Effector memory CD8-positive, alpha-beta T cell (primary cell): Measurements from ENCODE around the gene AARSD1.
"Not testable (repeated sequence)": the region's sequence is repeated elsewhere in the genome, so short reads cannot be mapped to it uniquely, and the experiment has no call there.

ENCODE experiments used
- ATAC-seq: fragments of 150-1000 bp; cut with Tn5 transposase; replicated peaks from 2 replicates; pipeline ENCODE4 v1.10.0; 2021; ENCODE audit warnings: mild to moderate bottlenecking, moderate library complexity
- DNase-seq, 3 experiments: peaks; one replicate each; pipeline ENCODE4 v3.0.0; 2021
- H3K27ac Mint-ChIP-seq, 2 donors: one replicate each; pipeline ENCODE4 v1.8.0; 2022; ENCODE audit warnings: mild to moderate bottlenecking in 2 of 2, mixed read lengths in 2 of 2, moderate library complexity in 2 of 2
- H3K27me3 Mint-ChIP-seq, 2 donors: one replicate each; pipeline ENCODE4 v1.8.0; 2022; ENCODE audit warnings: mixed read lengths in 2 of 2
- H3K36me3 Mint-ChIP-seq: one replicate; pipeline ENCODE4 v1.8.0; 2022; ENCODE audit warnings: mild to moderate bottlenecking, moderate library complexity, mixed read lengths; ENCODE audit not compliant: insufficient read depth
- H3K4me1 Mint-ChIP-seq, 2 donors: one replicate each; pipeline ENCODE4 v1.8.0; 2022; ENCODE audit warnings: low read depth in 2 of 2, mixed read lengths in 2 of 2
- H3K4me3 Mint-ChIP-seq, 2 donors: one replicate each; pipeline ENCODE4 v1.8.0; 2022; ENCODE audit warnings: mild to moderate bottlenecking in 2 of 2, mixed read lengths in 2 of 2, moderate library complexity in 2 of 2
- H3K9me3 Mint-ChIP-seq, 2 donors: one replicate each; pipeline ENCODE4 v1.8.0; 2022; ENCODE audit warnings: mixed read lengths in 2 of 2

AARSD1 gene

GRCh38 chr17:42993913-42994312 lies 29.7 kb upstream of the AARSD1 start:
- peaks cover 44% of the 10 kb centered on the region for H3K36me3 Mint-ChIP-seq
- not testable (repeated sequence) for DNase-seq, H3K4me1 Mint-ChIP-seq, H3K9me3 Mint-ChIP-seq, H3K4me3 Mint-ChIP-seq, ATAC-seq, H3K27me3 Mint-ChIP-seq
- peak overlapping the region in 1 of 2 donors; percentile 45 for H3K27ac Mint-ChIP-seq

GRCh38 chr17:42992872-42993271 lies 28.6 kb upstream of the AARSD1 start:
- Mint-ChIP-seq H3K36me3 (peaks cover 45% of the 10 kb centered on the region), H3K4me1 (peaks cover 2 to 3% of the 10 kb centered on the region in 2 donors), H3K4me3 (no peak overlapping the region), H3K27ac (no peak overlapping the region), H3K9me3 (no peaks in the 10 kb centered on the region), H3K27me3 (no peaks in the 10 kb centered on the region)
- ATAC-seq = no peak
- no peak for DNase-seq

GRCh38 chr17:42991471-42991870 lies 27.2 kb upstream of the AARSD1 start:
- Mint-ChIP-seq H3K4me3 (no peak overlapping the region), H3K27me3 (no peaks in the 10 kb centered on the region), H3K9me3 (no peaks in the 10 kb centered on the region), H3K36me3 (peaks cover 57% of the 10 kb centered on the region), H3K27ac (no peak overlapping the region), H3K4me1 (no peaks in the 10 kb centered on the region)
- ATAC-seq (no peak), DNase-seq (no peak)

- ATAC-seq (no peak), DNase-seq (no peak)
- peak overlapping the region in 1 of 2 donors; percentile 23 for H3K27ac Mint-ChIP-seq
- H3K36me3 Mint-ChIP-seq = peaks cover 67% of the 10 kb centered on the region
- H3K9me3 Mint-ChIP-seq = no peaks in the 10 kb centered on the region
- H3K27me3 Mint-ChIP-seq = no peaks in the 10 kb centered on the region
- no peak overlapping the region for H3K4me3 Mint-ChIP-seq
- H3K4me1 Mint-ChIP-seq = no peaks in the 10 kb centered on the region
Observed at GRCh38 chr17:42989726-42990652, 25.7 kb upstream of the AARSD1 start.

- no peaks in the 10 kb centered on the region for H3K27me3 Mint-ChIP-seq
- H3K27ac Mint-ChIP-seq = peak overlapping the region in 1 of 2 donors; percentile 35
- H3K36me3 Mint-ChIP-seq = peaks cover 72% of the 10 kb centered on the region
- no peak for ATAC-seq
- no peak for DNase-seq
- H3K4me1 Mint-ChIP-seq = no peaks in the 10 kb centered on the region
- no peak overlapping the region for H3K4me3 Mint-ChIP-seq
- no peaks in the 10 kb centered on the region for H3K9me3 Mint-ChIP-seq
Observed at GRCh38 chr17:42989141-42989540, 24.9 kb upstream of the AARSD1 start.

- H3K36me3 Mint-ChIP-seq = peaks cover 72% of the 10 kb centered on the region
- H3K4me3 Mint-ChIP-seq = no peak overlapping the region
- peak overlapping the region in 1 of 2 donors; percentile 62 for H3K27ac Mint-ChIP-seq
- DNase-seq (no peak), ATAC-seq (no peak)
- no peaks in the 10 kb centered on the region for H3K27me3 Mint-ChIP-seq
- H3K9me3 Mint-ChIP-seq = no peaks in the 10 kb centered on the region
- H3K4me1 Mint-ChIP-seq = peaks cover 14 to 18% of the 10 kb centered on the region in 2 donors
Observed at GRCh38 chr17:42985225-42985624, 21.0 kb upstream of the AARSD1 start.

- Mint-ChIP-seq H3K27me3 (no peaks in the 10 kb centered on the region), H3K27ac (peak overlapping the region; percentile 28 to 97), H3K9me3 (no peaks in the 10 kb centered on the region), H3K4me1 (peaks cover 22 to 28% of the 10 kb centered on the region in 2 donors), H3K36me3 (peaks cover 52% of the 10 kb centered on the region), H3K4me3 (peak overlapping the region; percentile 93 to 95)
- ATAC-seq = no peak
- no peak for DNase-seq
Observed at GRCh38 chr17:42982266-42982665, 18.0 kb upstream of the AARSD1 start.

GRCh38 chr17:42980766-42981397 lies 16.6 kb upstream of the AARSD1 start:
- Mint-ChIP-seq H3K9me3 (no peaks in the 10 kb centered on the region), H3K4me1 (peaks cover 22 to 28% of the 10 kb centered on the region in 2 donors), H3K36me3 (peaks cover 38% of the 10 kb centered on the region), H3K4me3 (peak overlapping the region; percentile 93 to 95), H3K27me3 (no peaks in the 10 kb centered on the region), H3K27ac (peak overlapping the region; percentile 95 to 97)
- ATAC-seq (peak; percentile 73), DNase-seq (peak; percentile 27 to 52 (median 37))

GRCh38 chr17:42980274-42980765 lies 16.1 kb upstream of the AARSD1 start, which contains the start of gene RUNDC1:
RUNDC1 (plus strand) TSS chr17:42980565; CDS start chr17:42980577, 12 bp downstream.
- H3K9me3 Mint-ChIP-seq = no peaks in the 10 kb centered on the region
- peak within 1 kb of the TSS; percentile 95 to 97 for H3K27ac Mint-ChIP-seq
- ATAC-seq = peak; percentile 86
- peak within 1 kb of the TSS; percentile 93 to 95 for H3K4me3 Mint-ChIP-seq
- H3K27me3 Mint-ChIP-seq = no peaks in the 10 kb centered on the region
- peak; percentile 84 to 88 (median 87) for DNase-seq
- H3K36me3 Mint-ChIP-seq = peaks cover 36% of the 10 kb centered on the region
- peaks cover 22 to 28% of the 10 kb centered on the region in 2 donors for H3K4me1 Mint-ChIP-seq

- H3K4me1 Mint-ChIP-seq = peaks cover 22 to 28% of the 10 kb centered on the region in 2 donors
- H3K4me3 Mint-ChIP-seq = peak within 1 kb of the TSS; percentile 93 to 95
- H3K9me3 Mint-ChIP-seq = no peaks in the 10 kb centered on the region
- no peaks in the 10 kb centered on the region for H3K27me3 Mint-ChIP-seq
- peak within 1 kb of the TSS; percentile 95 to 97 for H3K27ac Mint-ChIP-seq
- peaks cover 30% of the 10 kb centered on the region for H3K36me3 Mint-ChIP-seq
- ATAC-seq (peak; percentile 13), DNase-seq (no peak)
Observed at GRCh38 chr17:42979511-42980273, 15.4 kb upstream of the AARSD1 start, which contains the start of gene PTGES3L. PTGES3L (minus strand) TSS chr17:42980080; CDS start chr17:42980053, 27 bp downstream.

GRCh38 chr17:42975701-42976100 lies 11.4 kb upstream of the AARSD1 start:
- not testable (repeated sequence) for H3K4me3 Mint-ChIP-seq, H3K27ac Mint-ChIP-seq, ATAC-seq, DNase-seq, H3K27me3 Mint-ChIP-seq, H3K9me3 Mint-ChIP-seq
- Mint-ChIP-seq H3K4me1 (peaks cover 11 to 13% of the 10 kb centered on the region in 2 donors), H3K36me3 (peaks cover 10% of the 10 kb centered on the region)

- Mint-ChIP-seq H3K27ac (no peak overlapping the region), H3K9me3 (no peaks in the 10 kb centered on the region), H3K4me3 (no peak overlapping the region)
Observed at GRCh38 chr17:42975265-42975664, 11.0 kb upstream of the AARSD1 start.

GRCh38 chr17:42973323-42973722 lies 9.1 kb upstream of the AARSD1 start:
- ATAC-seq, DNase-seq, H3K27me3 Mint-ChIP-seq, H3K4me1 Mint-ChIP-seq, H3K27ac Mint-ChIP-seq, H3K9me3 Mint-ChIP-seq, H3K36me3 Mint-ChIP-seq, H3K4me3 Mint-ChIP-seq: not testable (repeated sequence)

More at GRCh38 chr17:42975265-42975664, 11.0 kb upstream of the AARSD1 start:
- peaks cover 7% of the 10 kb centered on the region for H3K36me3 Mint-ChIP-seq
- DNase-seq (no peak), ATAC-seq (no peak)
- H3K4me1 Mint-ChIP-seq = peaks cover 9 to 11% of the 10 kb centered on the region in 2 donors
- no peaks in the 10 kb centered on the region for H3K27me3 Mint-ChIP-seq
